Retinal pigment epithelial cell (primary cell): ENCODE measurements around the gene ZNF804A.

Source experiments
- DNase-seq: peaks from one replicate; pipeline ENCODE4 v3.0.0-alpha.2; 2010; ENCODE audit warnings: low read depth
- H3K4me3 ChIP-seq: 2 replicates; pipeline ENCODE4 v1.5.1; 2011; ENCODE audit warnings: mild to moderate bottlenecking, low read length, control low read depth, moderate library complexity
- CTCF ChIP-seq: conservative IDR thresholded peaks from 2 replicates; pipeline ENCODE4 v1.5.1; 2011; ENCODE audit warnings: low read depth, low read length, control low read depth, inconsistent platforms

Gene ZNF804A

GRCh38 chr2:184793176-184793575 is 194.8 kb downstream of the ZNF804A start:
- no peak for TF ChIP-seq CTCF
- DNase-seq, result no peak
- no peak overlapping the region for H3K4me3 ChIP-seq

GRCh38 chr2:184799379-184799778 is 201.1 kb downstream of the ZNF804A start:
- no peak for DNase-seq
- no peak for TF ChIP-seq CTCF
- no peak overlapping the region for H3K4me3 ChIP-seq

- no peak for DNase-seq
- TF ChIP-seq CTCF, result no peak
- no peak overlapping the region for H3K4me3 ChIP-seq
These were observed 216.1 kb downstream of the ZNF804A start for GRCh38 chr2:184814421-184814820.

GRCh38 chr2:184815824-184816223 is 217.5 kb downstream of the ZNF804A start:
- H3K4me3 ChIP-seq, result no peak overlapping the region
- no peak for TF ChIP-seq CTCF
- no peak for DNase-seq

GRCh38 chr2:184824597-184824996 is 226.3 kb downstream of the ZNF804A start:
- H3K4me3 ChIP-seq, result no peak overlapping the region
- no peak for TF ChIP-seq CTCF
- DNase-seq, result no peak

GRCh38 chr2:184830531-184830930 is 232.2 kb downstream of the ZNF804A start:
- no peak overlapping the region for H3K4me3 ChIP-seq
- TF ChIP-seq CTCF, result no peak
- no peak for DNase-seq

GRCh38 chr2:184834699-184835397 is 236.5 kb downstream of the ZNF804A start:
- TF ChIP-seq CTCF, result no peak
- DNase-seq, result peak; percentile 30
- H3K4me3 ChIP-seq, result no peak overlapping the region
